Measurements from ENCODE around the gene SPACA9.

Gene SPACA9

DNA sequence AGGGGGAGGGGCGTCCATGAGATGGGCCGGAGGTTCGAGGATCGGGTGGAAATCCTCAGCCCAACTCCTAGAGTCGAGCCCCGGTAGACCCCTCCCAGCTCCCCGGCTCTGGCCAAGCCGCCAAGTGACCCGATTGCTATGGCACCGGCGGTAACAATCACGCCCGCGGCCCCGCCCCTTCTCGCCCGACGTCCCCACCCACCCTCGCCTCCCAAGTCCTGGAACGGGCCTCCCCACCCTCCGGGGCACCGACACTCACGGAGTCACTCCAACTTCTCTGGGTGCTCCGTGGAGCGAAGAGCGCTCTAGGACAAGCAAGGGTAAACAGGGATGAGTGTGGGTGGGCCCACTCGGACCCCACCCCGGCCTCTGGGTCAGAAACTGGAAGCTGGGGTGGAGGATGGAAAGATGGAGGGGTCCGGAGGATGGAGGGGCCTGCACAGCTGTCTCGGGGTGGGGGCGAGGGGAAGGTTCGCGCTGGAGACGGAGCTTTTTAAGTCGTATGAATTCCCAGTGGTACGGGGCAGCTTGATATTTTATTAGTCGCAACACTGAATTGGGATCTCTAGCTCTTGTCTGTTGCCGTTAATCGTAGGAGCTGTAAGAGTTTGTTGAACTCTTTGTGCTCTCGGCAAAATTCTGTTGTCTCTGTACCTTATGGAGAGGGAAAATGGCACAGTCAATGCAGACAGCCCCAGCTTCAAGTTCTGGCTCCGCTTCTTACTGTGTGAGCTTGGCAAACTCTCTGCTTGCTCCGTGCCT lies at the start of gene SPACA9:
Gene SPACA9, plus strand, starts transcription at position 204 of the 762 bp plus-strand sequence. CDS start 5,050 bp downstream, outside the sequence.
- no peak for FAIRE-seq

DNA sequence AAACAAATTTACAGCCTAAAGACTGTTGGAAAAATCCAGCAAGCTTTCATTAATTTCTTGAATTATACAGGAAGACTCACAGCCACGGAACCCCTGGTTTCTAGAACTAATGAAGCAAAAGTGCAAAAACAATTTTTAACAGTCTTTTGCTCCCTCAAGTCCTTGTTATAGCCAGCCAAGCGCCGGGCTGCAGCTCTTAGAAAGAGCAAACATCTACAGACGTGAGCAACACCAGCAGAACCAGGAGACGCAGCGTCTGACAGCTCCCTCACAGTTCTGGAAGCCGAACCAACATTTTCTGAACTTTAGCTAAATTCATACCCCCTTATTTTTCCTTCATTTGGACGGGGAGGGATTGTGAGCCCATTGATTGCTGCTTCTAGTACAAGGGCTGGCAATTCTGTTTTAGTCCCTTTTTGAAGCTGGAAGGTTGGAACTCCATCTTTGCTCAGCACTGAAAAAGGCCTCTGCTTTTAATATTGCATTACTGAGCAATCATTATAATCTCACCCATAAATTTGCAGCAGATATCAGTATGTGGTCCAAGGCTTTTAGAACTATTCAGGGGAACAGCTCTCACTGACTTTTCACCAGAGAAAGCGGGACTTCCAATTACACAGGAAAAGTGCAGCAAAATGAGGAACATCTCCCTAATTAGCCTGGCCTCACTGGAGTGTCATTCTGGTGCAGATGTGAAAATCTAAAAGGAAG lies 46.4 kb upstream of the SPACA9 start:
- no peak for FAIRE-seq

GRCh38 chr9:132833550-132834121 lies 45.1 kb upstream of the SPACA9 start:
- no peak for FAIRE-seq

DNA sequence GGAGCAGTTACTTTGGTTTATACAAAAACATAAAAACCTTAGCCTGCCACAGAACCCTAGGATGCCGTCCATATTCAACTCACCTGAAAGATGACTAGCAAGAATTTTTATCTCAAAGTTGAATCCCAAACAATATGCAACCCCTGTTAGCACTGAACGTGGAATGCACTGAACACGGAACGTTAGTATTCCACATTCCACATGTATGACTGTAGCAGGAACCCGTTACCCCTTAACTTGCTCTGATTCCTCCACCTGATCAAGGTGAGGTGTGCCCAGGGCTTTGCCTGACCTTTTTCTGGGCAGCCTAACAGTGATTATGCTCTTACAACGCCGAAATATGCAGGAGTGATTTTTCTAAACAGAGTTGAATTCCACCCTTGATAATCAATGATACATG lies 44.4 kb upstream of the SPACA9 start:
- no peak for FAIRE-seq

DNA sequence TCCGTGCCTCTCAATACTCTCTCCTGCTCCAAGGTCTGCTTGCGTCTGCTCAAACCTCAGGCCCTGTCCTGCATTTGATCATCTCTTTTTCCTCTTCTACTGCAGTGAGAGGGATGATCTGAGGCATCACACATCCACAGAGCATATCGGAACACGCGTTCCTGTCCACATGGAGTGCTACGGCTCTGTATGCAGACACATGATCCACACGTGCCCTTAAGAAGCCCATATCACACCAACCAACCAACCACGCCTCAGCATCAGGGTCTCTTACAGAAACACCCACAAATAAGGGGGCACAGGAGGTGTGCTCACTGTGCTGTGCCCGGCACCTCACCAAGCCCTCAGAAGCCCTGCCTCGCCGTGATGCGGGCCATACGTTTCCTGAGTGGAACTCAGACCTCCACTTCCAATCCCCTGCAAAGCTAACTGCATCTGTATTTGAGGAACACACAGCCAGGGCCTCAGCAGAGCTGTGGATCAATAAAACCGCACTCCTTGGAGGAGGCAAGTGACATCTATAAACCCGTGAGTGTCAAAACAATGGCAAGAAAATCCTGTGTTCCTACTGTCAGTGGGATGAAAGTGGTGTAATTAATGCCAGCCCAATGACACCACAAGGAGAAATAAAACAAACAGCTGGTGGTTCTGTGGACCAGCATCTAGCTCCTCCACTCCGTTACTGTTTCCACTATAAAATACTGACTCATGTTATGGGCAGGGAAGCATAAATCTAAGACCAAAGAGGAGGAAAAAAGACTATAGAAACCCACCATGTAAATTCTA lies 41.0 kb upstream of the SPACA9 start:
- FAIRE-seq, result no peak

DNA sequence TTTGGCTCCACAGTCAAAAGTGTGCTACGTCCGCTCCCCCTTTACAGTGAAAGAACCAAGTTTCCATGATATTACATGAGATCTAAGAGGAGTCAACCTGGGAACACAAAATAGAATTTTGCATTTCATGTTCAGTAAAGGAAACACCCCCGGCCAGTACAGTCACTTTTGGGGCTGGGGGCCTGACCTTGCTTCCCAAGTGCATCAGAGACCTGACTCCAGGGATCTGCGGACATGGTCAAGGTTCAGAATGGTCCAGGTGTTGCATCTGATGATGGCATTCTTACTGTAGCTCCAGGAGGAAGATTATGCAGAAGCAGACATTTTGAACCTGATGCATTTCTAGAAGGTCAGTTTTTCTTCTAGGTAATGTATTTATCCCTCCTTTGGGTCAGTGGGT lies 40.4 kb upstream of the SPACA9 start:
- no peak for FAIRE-seq

- FAIRE-seq, result no peak
Observed at GRCh38 chr9:132840980-132841379, 37.7 kb upstream of the SPACA9 start.

DNA sequence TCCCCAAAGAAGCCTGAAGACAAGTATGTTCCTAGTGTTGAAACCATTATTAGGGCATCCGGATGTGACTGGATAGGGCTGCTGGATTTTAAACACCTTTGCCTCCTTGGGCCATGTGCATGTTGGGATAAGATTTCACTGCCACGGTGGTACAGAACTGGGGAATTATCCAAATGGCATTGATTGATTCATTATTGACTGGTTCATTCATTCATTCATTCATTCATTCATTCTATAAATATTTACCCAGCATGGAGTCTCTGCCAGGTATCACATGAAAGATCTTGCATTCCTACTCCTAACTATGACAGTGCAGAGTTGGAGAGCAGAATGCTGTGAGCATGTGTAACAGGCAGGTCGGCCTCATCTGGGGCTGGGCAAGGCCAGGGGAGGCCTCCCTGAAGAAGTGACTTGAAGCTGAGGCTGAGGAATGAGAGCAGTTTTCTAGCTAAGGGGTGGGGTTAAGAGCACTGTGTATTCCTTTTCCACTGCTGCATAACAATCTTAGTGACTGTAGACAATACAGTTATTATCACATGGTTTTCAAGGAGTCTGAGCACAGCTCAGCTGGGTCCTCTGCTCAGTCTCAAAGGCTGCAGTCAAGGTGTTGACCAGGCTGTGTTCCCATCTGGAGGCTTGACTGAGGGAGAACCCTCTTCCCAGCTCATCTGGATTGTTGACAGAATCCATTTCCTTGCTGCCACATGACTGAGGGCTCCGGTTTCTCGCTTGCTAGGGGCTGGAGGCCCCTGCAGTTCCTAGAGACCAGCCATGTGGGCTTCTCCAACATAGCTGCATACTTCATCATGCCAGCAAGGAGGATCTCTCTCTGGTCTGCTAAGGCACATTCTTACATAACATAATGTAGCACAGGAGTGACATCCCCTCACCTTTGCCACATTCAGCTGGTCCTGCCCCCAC lies 36.3 kb upstream of the SPACA9 start:
- FAIRE-seq, result no peak

GRCh38 chr9:132846109-132846917 lies 32.4 kb upstream of the SPACA9 start:
- FAIRE-seq, result no peak

GRCh38 chr9:132846918-132847515 lies 31.7 kb upstream of the SPACA9 start:
- FAIRE-seq, result no peak

GRCh38 chr9:132849185-132849706 lies 29.5 kb upstream of the SPACA9 start:
- FAIRE-seq, result no peak

DNA sequence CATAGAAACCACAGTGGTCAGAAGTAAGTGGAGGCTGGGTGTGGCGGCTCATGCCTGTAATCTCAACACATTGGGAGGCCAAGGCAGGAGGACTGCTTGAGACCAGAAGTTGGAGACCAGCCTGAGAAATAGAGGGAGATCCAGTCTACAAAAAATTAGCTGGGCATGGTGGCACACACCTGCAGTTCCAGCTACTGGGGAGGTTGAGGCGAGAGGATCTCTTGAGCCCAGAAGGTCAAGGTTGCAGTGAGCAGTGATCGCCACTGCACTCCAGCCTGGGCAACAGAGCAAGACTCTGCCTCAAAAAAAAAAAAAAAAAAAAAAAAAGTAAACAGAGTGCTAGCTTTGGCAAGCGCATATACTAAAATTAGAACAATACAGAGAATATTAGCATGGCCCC lies 25.2 kb upstream of the SPACA9 start:
- no peak for FAIRE-seq

GRCh38 chr9:132854832-132855231 lies 23.9 kb upstream of the SPACA9 start:
- no peak for FAIRE-seq

DNA sequence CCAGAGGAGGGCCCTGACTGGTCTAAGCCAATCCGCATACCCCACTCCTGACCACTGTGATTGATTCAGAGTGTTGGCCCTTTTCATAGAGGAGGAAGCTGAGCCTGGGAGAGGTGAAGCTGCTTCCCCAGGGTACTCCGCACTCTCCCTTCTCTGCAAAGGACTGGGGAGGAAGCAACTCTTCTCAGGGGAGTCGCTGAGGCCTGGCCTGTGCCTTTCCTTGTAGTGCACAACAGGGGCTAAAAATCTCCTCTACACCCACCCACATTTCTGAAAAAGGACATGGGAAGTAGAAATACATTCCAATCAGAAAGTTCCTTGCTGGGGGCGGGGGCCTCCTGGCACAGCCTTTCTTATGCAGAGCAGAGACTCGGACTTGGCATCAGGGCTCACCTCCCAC lies 22.8 kb upstream of the SPACA9 start:
- no peak for FAIRE-seq

- FAIRE-seq, result no peak
Observed at GRCh38 chr9:132857031-132857430, 21.7 kb upstream of the SPACA9 start.

- no peak for FAIRE-seq
Observed at GRCh38 chr9:132857616-132858342, 20.9 kb upstream of the SPACA9 start.

GRCh38 chr9:132858751-132859150 lies 19.9 kb upstream of the SPACA9 start:
- FAIRE-seq, result no peak

DNA sequence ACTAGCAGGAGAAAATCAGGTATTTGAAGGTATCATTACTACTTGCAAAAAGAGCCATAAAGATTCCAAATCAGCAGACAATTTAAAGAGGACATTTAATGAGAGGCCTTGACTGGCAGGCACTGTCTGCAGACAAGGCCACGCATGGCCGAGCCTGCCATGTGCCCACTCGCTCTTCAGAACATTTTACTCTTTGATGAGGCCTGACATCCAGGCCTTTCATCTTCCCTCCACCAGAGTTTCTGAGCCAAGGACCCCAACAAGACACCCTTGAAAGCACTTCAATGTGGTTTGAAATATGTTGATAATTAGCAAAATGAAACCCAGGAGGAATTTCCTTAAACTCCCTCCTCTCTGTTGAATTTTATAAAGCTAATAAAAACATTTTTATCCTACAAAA lies 17.0 kb upstream of the SPACA9 start:
- no peak for FAIRE-seq

GRCh38 chr9:132862533-132862932 lies 16.2 kb upstream of the SPACA9 start:
- FAIRE-seq, result no peak

DNA sequence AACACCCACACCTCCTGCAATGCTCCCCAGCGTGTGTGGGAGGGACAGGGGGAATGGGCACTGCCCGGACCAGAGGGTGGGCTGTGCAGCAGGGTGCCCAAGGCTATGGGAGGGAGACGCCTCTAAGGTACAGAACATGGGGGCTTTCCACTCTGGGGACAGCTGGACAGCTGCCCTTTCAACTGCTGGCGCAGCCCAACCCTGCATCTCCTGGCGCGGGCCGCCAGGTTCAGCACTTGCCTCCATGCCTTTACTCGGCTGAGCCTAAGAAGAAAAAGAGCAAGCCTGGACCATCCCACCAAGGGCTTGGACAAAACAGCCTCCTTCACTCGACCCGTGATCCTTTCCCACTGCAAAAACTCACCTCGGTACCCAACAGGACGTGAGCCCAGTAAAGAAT lies 15.6 kb upstream of the SPACA9 start:
- FAIRE-seq, result no peak
